ES-I3 (cell line): ENCODE data around the gene SLC7A11.

Experiments used
- H3K36me3 ChIP-seq: 2 replicates; pipeline ENCODE4 v1.6.1; 2013; ENCODE audit warnings: mild to moderate bottlenecking, low read length, control low read depth, moderate library complexity; ENCODE audit not compliant: insufficient read depth
- H3K4me1 ChIP-seq: 2 replicates; pipeline ENCODE4 v1.6.1; 2013; ENCODE audit warnings: mild to moderate bottlenecking, control low read depth, low read length; ENCODE audit not compliant: insufficient read depth
- H3K9ac ChIP-seq: 2 replicates; pipeline ENCODE4 v1.6.1; 2013; ENCODE audit warnings: low read depth, mild to moderate bottlenecking, low read length, moderate library complexity
- H3K9me3 ChIP-seq: 2 replicates; pipeline ENCODE4 v1.6.1; 2013; ENCODE audit warnings: mild to moderate bottlenecking, low read length, moderate library complexity; ENCODE audit not compliant: control insufficient read depth, insufficient read depth

SLC7A11 gene

DNA sequence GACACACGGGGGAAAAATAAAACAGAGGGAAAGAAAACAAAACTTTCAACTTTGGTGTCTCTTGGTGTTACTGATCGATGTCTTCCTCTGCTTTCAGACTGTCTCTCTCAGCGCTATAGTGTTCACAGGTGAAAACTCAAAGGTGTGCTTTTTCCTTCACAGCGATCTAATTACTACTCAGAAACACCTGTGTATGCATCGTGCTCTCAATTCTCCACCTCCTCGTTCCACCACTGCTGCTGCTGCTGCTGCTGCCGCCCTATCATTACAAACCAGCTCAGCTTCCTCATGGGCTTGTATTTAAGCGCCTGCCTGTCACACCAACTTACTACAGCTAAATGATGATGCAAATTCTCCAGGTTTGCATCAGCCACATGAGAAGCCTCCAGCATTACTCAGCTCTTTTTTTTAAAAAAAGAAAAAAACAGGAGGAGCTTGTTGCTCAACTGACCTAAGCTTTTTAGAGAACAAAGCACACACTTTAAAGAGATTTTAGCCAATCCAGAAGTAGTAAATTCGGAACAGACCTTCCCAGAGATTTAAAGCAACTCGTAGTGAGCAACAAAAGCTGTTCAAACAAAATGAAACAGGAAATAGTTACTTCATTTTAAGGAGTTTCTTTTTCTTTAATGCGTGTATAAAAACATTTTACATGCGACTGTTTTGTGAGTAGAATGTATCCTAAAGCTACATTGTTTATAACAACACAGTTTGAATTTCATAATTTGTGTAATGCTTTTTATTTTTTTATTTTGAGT, at the start of gene SLC7A11:
SLC7A11 (minus strand) TSS at position 274 of the 758 bp plus-strand sequence. CDS start 280 bp downstream, outside the sequence.
- H3K4me1 ChIP-seq = peaks cover 8% of the 10 kb centered on the region
- H3K9me3 ChIP-seq = no peaks in the 10 kb centered on the region
- peak within 1 kb of the TSS; percentile 93 for H3K9ac ChIP-seq
- no peaks in the 10 kb centered on the region for H3K36me3 ChIP-seq

DNA sequence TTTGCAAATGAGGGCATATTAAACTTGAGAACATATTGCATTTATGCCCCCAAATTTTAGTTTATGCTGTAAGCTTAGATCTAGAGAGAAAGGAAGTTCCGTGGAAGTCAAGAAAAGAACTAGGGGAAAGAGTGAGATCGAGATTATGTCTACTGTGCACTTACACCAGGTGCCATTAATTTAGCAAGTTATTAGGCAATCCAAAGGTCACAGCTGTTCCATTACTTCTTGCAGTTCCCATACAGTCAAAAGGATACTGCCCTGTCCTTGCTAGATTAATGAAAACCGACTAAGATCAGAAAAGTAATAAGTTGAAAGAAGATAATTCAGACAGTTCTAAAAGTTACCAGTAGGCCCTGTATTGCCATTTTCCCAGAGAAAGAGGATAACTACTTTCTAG, 49.3 kb upstream of the SLC7A11 start:
- Histone ChIP-seq H3K9ac (no peak overlapping the region), H3K4me1 (no peaks in the 10 kb centered on the region), H3K9me3 (no peaks in the 10 kb centered on the region), H3K36me3 (no peaks in the 10 kb centered on the region)

DNA sequence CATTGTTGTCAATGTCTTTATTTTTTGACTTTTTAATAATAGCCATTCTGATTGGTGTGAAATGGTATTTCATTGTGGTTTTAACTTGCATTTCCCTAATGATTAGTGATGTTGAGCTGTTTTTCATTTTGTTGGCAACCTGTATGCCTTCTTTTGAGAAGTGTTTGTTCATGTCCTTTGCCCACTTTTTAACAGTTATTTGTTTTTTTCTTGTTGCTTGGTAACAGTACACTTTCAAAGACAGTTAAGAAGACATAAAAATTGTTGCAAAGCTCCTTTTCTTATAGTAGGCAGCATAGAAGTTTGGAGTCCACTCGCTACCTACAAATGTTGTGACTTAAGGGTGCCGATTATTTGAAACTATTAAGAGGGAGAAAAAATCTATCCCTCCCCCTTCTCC, 48.7 kb upstream of the SLC7A11 start:
- Histone ChIP-seq H3K9me3 (no peaks in the 10 kb centered on the region), H3K36me3 (no peaks in the 10 kb centered on the region), H3K4me1 (no peaks in the 10 kb centered on the region), H3K9ac (no peak overlapping the region)

DNA sequence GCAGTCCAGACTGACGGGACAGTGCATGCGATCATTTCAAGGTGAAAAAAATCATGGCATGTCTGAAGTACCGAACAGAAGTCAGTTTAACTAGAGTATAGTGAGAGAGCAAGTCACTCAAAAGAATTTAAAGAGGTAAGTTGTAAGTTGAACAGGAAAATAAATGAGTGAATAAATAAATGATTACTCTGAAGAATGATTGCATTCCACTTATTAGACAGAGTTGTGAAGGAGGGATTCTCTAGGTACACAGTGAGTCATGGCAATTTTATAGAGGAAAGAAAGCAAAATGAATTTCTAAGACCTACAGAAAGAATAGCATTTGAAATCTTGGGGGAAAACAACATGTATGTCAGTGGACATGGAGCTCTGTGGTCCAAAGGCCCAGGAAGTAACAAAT, 37.1 kb upstream of the SLC7A11 start:
- no peaks in the 10 kb centered on the region for H3K36me3 ChIP-seq

GRCh38 chr4:138277133-138277532, 35.0 kb upstream of the SLC7A11 start:
- Histone ChIP-seq H3K9ac (no peak overlapping the region), H3K9me3 (no peaks in the 10 kb centered on the region), H3K4me1 (no peaks in the 10 kb centered on the region), H3K36me3 (no peaks in the 10 kb centered on the region)

More for the DNA sequence above, 37.1 kb upstream of the SLC7A11 start:
- Histone ChIP-seq H3K9me3 (no peaks in the 10 kb centered on the region), H3K9ac (no peak overlapping the region), H3K4me1 (no peaks in the 10 kb centered on the region)

GRCh38 chr4:138275963-138276621, 33.9 kb upstream of the SLC7A11 start:
- H3K36me3 ChIP-seq = no peaks in the 10 kb centered on the region
- H3K9me3 ChIP-seq = no peaks in the 10 kb centered on the region
- H3K9ac ChIP-seq = no peak overlapping the region
- no peaks in the 10 kb centered on the region for H3K4me1 ChIP-seq

DNA sequence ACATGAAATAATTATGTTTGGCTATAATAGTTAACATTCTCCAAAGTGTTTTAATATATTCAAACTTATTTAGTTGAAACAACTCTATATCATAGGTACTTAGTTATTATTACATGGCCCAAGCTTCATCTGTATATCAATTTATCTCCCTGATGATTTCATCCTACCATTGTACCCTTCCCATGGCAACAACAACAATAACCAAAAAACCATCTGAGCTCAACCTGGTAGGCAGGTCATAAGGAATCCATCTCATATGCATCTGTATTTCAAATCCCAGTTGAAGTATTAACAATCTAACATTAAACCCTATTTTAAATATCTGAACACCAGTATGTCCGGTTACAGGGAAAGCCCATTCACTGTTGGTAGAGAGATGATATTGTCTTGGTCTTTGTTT, 33.1 kb upstream of the SLC7A11 start:
- no peaks in the 10 kb centered on the region for H3K9me3 ChIP-seq
- no peaks in the 10 kb centered on the region for H3K36me3 ChIP-seq
- no peak overlapping the region for H3K9ac ChIP-seq
- H3K4me1 ChIP-seq = no peaks in the 10 kb centered on the region

DNA sequence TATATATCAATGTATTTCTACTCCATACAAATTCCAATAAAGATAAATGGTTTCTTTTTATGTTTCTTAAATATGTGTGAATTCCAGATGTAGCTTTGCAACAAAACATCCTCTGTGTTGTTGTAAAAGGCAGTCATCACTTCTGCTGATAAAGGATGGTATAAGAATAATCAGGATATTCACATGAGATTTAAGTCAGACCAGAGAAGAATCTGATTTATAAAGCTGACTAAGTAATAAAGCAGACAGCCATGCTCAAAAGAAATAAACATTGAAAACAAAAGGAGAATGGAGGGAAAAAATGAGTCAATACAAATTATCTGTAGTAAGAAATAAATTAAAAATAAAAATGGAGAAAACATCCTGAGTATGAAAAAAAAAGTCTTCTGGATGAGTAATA, 27.0 kb upstream of the SLC7A11 start:
- H3K4me1 ChIP-seq = peaks cover 3% of the 10 kb centered on the region; the same call in 1 of the 2 replicates
- H3K36me3 ChIP-seq = no peaks in the 10 kb centered on the region

DNA sequence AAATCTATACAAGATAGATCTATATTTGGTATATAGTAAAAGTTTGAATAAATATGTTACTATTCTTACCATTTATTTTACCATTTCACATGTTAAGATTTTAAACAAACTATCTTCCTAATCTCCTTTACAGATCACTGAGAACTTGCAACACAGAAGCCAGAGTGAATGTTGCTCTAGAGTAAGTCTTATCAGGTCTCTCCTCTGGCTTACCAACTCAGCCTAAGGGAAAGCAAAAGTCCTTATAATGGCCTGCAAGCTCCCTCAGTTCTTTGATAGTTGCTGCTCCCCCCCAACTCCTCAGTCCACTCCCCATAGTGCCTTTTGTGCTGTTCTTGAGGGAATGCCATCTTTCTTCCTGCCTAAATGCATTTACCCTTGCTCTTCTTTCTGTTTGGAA, 25.7 kb upstream of the SLC7A11 start:
- Histone ChIP-seq H3K36me3 (no peaks in the 10 kb centered on the region), H3K9me3 (no peaks in the 10 kb centered on the region), H3K9ac (no peak overlapping the region), H3K4me1 (peaks cover 3% of the 10 kb centered on the region; the same call in 1 of the 2 replicates)

More for the DNA sequence above, 27.0 kb upstream of the SLC7A11 start:
- Histone ChIP-seq H3K9ac (no peak overlapping the region), H3K9me3 (no peaks in the 10 kb centered on the region)

- no peaks in the 10 kb centered on the region for H3K36me3 ChIP-seq
- no peaks in the 10 kb centered on the region for H3K9me3 ChIP-seq
- peaks cover 3% of the 10 kb centered on the region; the same call in 1 of the 2 replicates for H3K4me1 ChIP-seq
- H3K9ac ChIP-seq = no peak overlapping the region
Observed at GRCh38 chr4:138266948-138267347, 24.8 kb upstream of the SLC7A11 start.

DNA sequence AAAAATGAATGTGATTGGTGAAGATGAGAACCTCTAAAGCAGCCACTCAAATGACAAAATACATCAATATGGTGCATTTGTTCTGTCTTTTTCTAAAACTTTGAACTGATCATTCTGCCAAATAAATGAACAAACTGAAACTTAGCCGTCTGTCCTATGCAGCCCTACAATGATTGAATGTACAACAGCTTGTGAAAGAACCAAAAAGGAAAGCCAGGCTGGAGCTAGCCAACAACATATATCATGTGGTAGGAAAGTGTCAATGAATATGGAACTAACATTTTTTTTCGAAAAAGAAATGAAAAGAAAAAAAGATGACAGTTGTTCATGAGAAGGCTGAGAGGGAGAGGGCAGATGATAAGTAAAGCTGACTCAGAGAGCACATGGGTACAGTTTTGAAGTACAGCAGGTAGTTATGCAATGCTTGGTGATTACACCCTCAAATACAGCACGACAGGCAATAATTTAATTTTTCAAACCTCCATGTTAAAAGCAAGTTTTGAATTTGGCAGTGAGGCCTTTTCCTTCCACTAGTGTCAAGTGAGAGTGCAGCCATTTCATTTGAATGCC, 21.2 kb upstream of the SLC7A11 start:
- H3K36me3 ChIP-seq = no peaks in the 10 kb centered on the region
- H3K4me1 ChIP-seq = peaks cover 10% of the 10 kb centered on the region; the same call in 1 of the 2 replicates
- no peaks in the 10 kb centered on the region for H3K9me3 ChIP-seq
- H3K9ac ChIP-seq = no peak overlapping the region

DNA sequence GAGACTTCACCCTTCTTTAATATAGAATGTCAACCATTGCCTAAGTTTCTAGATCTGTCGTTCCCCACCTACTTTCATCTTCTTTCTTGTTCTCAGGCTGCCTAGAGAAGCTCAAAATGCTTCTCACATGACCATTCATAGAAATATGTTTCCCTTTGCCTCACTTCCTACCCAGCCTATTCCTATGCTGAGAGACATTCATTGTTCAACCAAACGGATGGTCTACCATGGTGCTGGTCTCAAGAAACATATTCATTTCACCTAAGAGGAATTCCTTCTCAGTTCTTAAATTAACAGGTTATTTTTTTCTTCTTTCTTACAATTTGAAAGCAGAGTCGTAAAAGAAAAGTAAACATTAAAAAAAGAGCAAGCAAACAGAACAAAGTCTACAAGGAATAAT, 20.3 kb upstream of the SLC7A11 start:
- Histone ChIP-seq H3K4me1 (peaks cover 10% of the 10 kb centered on the region; the same call in 1 of the 2 replicates), H3K9me3 (no peaks in the 10 kb centered on the region), H3K9ac (no peak overlapping the region), H3K36me3 (no peaks in the 10 kb centered on the region)

DNA sequence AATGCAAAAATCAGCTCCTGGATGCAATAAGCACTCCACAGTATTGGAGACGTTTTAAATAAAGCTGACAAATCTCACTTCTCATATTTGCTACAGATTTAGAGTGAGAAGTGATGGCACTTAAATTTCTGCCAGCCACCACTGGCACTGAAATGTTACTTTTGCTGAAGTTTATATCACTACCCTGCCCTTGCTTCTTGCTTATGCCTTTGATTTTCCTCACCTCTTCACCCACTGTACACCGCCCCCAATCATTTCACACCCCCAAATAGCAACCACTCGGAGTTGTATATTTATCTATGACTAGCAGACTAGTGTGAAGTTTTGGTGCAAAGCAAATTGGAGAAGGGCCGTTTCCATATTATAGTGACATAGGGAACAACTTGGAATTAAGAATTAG, 19.9 kb upstream of the SLC7A11 start:
- no peaks in the 10 kb centered on the region for H3K9me3 ChIP-seq
- peaks cover 10% of the 10 kb centered on the region; the same call in 1 of the 2 replicates for H3K4me1 ChIP-seq
- H3K36me3 ChIP-seq = no peaks in the 10 kb centered on the region
- H3K9ac ChIP-seq = no peak overlapping the region

DNA sequence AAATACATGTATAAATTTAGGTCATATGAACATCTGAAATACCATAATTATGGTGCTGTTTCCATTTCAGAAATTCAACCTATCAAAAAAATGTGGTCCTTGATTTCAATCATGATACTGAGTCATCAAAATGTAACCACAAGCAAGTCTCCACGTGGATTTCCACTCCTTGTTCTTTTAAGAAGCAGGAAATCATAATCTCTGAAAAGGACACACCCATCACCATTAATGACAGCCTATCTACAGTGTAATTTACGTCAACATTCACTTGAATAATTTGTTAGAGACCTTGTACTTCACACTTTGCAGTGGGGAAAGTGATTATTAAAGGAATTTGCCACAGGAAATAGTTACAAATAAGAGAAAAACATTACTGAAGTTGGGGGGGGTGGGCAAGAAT, 17.7 kb upstream of the SLC7A11 start:
- Histone ChIP-seq H3K9ac (no peak overlapping the region), H3K9me3 (no peaks in the 10 kb centered on the region; the same call in 1 of the 2 replicates), H3K4me1 (peaks cover 10% of the 10 kb centered on the region; the same call in 1 of the 2 replicates), H3K36me3 (no peaks in the 10 kb centered on the region)
